GM19351 (cell line): ENCODE measurements around the gene CCZ1B.
"Not testable (repeated sequence)": the region's sequence is repeated elsewhere in the genome, so short reads cannot be mapped to it uniquely, and the experiment has no call there.

ENCODE experiments used
- ATAC-seq: cut with Tn5 transposase; IDR thresholded peaks from one replicate; pipeline ENCODE4 v1.9.1; 2021; ENCODE audit warnings: mild to moderate bottlenecking, moderate library complexity; ENCODE audit not compliant: unreplicated experiment

The CCZ1B gene

DNA sequence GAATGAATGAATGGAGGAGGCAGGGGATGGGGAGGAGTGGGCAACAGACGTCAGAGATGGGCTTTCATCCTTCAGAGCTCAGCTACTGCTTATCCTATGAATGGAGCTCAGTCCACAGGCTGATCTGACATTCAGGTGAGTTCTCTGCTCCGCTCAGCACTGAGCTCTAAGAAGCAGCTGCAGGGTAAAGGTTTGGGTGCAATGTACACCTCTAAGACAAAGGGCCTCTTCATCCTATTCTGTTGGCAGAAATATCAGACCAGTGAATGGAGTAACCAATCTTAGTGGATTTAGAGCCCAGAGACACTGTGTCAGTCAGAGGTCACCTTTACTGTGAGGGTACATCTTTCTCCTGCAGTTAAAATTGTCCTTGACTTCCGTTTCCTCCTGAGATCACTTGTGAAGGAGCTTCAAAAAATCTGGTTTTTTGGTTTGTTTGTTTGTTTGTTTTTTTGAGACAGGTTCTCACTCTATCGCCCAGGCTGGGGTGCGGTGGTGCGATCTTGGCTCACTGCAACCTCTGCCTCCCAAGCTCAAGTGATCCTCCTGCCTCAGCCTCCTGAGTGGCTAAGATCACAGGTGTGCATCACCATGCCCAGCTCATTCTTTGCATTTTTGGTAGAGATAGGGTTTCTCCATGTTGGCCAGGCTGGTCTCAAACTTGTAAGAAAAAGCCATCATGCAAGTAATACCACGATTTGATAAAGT, 5.1 kb upstream of the CCZ1B start:
- no peak for ATAC-seq

DNA sequence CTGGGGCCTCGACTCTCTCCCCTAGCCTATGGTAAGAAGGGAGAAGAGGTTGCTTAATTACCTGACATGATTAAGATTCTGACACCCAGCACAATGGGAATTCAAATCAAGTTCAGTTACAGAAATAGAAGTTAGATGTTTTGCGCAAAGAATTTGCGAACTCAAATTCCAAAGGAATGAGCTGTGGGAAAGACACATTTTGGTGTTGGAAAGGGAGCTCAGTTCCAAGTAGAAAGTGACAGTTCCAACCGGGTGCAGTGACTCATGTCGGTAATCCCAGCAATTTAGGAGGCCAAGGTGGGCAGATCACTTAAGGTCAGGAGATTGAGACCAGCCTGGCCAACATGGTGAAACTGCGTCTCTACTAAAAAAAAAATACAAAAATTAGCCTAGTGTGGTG, 4.0 kb upstream of the CCZ1B start:
- not testable (repeated sequence) for ATAC-seq

DNA sequence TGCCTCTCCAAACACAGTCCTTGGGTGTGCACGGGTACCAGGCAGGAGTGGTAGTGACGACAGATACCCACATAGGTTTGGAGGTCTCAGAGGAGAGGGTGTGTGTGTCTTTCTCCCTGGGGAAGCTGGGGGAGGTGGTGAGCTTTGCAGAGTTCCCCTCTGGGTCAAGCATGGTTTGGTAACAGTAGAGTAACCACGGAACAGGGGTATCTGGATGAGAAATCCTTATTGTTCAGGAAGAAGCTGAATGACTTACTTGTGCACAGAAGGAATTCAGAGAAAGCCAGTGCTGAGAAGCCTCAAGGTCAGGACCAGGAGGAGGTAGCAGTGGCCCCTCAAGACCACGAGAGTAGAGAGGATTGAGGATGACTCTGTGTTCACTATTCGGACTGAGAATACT, 3.5 kb upstream of the CCZ1B start:
- not testable (repeated sequence) for ATAC-seq

DNA sequence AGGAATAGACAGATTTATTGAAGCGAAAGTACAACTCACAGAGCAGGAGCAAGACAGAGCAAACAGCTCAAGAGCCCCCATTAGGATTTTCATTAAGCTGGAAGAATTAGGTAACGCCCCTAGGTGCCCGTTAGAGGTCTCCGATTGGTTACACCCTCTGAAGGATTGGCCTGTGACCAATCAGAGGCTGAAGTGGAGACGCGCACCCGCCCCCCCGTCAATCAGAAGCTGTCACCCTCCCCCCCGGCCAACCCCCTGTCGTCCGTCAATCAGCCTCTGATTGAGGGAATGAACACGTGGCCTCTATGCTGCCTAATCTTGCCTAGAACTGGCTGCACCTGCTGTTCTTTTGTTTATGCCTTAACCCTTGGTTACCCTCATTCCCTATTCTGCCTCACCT, 1.1 kb upstream of the CCZ1B start:
- not testable (repeated sequence) for ATAC-seq

DNA sequence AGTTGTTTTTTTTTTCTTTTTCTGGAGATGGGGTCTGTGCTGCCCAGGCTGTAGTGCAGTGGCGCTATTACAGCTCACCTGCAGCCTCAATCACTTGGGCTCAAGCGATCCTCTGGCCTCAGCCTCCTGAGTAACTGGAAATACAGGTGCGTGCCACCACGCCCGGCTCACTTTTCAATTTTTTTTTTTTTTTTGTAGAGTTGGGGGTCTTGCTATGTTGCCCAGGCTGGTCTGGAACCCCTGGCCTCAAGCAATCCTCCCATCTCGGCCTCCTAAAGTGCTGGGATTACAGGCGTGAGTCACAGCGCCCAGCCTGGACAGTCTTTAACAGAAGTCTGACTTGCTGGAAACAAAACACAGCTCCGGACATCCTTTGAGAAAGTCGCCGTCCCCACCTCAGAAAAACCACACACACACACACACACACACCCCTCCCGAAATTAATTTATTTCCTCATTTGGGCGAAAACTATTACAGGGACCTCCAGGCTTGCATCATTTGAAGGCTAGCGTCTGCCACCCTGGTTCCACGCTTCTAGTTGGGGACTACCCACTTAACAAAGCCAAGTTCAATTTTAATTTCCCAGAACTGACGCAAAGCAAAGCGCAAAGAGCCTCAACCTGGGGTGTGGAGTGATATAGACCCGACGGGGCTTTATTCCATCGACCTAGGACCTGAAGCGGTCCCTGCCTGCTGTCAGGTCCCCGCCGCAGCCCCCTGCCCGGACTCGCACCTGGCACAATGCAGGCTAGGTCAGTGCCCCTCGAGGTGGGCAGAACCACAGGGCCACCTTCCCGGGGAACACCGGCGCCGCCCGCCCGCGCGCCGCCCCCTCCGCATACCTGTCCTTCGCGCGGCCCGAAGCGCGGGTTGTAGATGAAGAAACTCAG, 594 bp downstream of the CCZ1B start:
- peak; percentile 43 for ATAC-seq

DNA sequence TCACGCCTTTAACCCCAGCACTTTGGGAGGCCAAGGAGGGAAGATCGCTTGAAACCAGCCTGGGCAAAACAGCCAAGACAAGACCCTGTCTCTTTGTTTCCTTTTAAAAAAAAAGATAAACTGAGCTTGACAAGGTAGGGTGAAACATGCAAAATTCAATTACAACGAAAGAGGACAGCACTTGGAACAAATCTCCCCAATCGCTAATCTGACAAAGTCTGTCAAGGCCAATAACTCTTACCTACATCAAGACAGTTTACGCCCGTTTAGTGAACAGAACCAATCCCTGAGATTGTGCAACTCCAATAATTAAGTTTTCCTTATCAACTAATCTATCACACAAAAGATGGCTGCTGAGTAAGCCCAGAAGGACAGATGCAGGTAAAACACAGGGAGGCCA, 4.5 kb downstream of the CCZ1B start:
- not testable (repeated sequence) for ATAC-seq

DNA sequence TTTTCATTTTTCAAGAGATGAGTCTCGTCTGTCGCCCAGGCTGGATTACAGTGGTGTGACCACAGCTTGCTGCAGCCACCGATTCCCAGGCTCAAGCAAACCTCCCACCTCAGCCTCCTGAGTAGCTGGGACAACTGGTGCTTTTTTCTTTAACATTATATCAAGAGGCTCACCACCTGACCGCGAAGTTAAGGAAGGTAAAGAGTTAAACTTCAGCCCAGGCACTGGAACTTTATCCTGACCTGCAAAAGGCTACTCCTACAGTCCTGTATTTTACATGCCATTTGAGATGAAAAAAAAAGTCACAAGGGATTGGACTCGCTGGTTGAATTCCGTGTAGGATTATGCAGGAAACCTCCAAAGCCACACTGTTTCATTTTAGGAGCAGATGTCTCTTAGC, 10.6 kb downstream of the CCZ1B start:
- ATAC-seq: not testable (repeated sequence)

DNA sequence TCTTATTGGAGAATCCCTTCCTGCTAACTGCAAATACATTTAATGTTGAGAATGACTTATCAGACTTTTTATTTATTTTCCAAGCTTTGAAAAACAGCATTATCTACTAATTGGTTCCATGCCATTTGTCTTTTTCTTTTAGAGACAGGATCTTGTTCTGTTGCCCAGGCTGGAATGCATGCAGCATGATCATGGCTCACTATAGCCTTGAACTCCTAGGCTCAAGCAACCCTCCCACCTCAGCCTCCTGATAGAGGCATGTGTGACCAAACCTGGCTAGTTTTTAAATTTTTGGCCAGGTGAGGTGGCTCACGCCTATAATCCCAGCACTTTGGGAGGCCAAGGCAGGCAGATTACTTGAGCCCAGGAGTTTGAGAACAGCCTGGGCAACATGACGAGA, 13.1 kb downstream of the CCZ1B start:
- not testable (repeated sequence) for ATAC-seq

DNA sequence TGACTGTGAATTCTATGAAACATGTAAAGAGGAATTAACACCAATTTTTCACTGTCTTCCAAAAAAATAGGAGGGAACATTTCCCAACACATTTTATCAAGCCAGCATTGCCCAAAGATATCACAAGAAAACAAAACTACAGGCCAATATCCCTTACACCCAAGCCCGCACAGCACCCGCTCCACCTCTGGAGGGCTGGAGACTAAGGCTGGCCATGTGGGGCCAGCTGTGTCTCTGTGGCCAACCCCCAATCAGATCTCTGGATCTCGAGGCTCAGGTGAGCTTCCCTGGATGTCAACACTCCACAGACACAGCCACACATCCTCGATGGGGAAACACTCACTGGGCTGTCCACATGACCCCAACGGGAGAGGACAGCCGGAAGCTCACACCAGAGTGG, 18.1 kb downstream of the CCZ1B start:
- ATAC-seq: not testable (repeated sequence)

DNA sequence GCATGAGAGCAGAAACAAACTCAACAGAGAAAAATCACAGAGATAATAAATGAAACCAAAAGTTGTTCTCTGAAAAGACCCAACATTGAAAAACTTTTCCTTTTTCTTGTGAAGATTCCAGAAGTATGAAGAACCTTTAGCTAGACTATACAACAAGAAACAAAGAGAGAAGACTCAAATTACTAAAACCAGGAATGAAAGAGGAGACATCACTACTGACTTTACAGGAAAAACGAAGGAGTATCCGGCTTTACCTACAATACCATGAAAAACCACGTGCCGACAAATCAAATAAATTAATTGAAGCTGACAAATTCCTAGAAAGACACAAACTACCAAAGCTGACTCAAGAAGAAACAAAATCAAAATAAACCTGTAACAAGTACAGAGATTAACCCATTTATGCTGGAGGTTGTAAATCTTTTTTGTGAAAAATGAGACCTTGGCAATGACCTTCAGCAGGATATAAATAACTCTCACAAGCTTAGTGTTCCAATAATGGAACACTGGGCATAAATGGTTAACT, 18.6 kb downstream of the CCZ1B start:
- ATAC-seq: not testable (repeated sequence)

DNA sequence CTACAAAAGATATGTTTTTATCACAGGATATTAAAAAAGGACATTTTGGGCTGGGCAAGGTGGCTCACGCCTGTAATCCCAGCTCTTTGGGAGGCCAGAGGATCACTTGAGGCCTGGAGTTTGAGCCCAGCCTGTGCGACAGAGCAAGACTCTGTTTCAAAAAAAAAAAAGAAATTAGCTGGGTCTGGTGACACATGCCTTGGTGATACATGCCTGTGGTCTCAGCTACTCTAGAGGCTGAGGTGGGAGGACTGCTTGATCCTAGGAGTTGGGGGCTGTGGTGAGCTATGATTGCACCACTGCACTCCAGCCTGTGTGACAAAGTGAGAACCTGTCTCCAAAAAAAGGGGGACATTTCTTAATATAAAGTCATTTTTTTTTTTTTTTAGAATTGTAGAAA, 25.7 kb downstream of the CCZ1B start:
- not testable (repeated sequence) for ATAC-seq

DNA sequence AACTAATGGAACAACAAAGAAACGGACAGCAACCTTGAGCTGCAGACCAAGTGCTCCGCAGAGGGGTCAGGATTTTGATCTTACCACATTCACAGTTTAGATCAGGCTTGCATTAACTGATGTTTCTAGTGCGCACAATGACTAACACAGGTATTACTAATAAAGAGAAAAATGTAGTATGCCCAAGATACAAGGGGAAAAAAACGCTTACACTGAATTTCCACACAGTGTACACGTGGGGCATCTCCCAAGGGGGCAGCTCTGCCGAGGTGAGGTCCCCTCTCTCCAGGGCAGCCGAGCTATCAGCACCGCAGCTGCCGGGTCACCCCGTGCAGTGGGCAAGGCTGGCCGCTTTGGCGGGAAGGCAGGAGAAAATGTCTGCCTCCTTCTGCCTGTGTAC, 26.2 kb downstream of the CCZ1B start:
- ATAC-seq: not testable (repeated sequence)

DNA sequence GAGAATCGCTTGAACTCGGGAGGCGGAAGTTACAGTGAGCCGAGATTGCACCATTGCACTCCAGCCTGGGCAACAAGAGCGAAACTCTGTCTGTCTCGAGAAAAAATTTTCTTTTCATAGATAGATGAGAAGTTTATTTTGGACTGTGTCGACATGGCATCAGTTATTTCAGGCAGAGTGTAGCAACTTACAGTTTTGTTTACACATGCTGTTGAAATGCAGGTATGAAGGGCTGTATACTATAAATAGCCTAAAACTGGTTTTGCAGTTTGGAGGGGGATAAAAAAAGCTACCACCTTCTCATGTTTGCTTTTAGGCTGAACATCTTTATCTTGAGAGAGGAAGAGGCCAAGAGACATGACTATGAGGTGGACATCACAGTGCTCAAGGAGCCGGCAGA, 28.0 kb downstream of the CCZ1B start:
- not testable (repeated sequence) for ATAC-seq

DNA sequence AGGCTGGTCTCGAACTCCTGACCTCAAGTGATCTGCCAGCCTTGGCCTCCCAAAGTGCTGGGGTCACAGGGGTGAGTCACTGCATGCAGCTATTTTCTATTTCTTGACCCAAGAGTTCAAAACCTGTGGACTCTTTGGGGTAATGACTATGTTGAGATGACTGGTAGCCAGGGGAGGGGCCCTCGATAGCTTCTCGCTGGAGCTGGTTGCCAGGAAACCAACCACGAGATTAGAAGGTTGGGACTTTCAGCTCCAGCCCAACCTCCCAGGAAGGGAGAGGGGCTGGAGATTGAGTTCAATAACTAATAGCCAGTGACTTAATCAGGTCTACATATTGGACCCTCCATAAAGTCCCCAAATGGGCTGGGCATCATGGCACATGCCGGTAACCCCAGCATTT, 28.9 kb downstream of the CCZ1B start:
- ATAC-seq: not testable (repeated sequence)

DNA sequence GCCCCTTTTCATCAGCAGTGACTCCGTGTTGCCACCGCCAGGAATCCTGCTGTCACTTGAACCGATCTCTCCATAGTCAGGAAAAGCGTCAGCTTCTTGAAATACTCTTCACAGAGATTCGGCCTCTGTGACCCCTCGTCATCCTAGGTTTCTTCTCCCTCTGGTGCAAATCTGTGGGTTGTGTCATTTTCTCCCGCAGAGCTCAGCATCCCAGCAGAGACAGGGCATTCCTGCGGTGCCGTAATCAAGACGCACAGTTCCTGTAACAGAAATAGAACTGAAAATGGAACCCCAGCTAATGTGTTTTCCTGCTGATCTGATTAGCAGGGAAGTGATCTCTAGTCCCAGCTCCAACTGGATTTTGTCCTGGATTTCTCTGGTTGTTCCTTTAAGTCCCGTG, 31.8 kb downstream of the CCZ1B start:
- not testable (repeated sequence) for ATAC-seq

DNA sequence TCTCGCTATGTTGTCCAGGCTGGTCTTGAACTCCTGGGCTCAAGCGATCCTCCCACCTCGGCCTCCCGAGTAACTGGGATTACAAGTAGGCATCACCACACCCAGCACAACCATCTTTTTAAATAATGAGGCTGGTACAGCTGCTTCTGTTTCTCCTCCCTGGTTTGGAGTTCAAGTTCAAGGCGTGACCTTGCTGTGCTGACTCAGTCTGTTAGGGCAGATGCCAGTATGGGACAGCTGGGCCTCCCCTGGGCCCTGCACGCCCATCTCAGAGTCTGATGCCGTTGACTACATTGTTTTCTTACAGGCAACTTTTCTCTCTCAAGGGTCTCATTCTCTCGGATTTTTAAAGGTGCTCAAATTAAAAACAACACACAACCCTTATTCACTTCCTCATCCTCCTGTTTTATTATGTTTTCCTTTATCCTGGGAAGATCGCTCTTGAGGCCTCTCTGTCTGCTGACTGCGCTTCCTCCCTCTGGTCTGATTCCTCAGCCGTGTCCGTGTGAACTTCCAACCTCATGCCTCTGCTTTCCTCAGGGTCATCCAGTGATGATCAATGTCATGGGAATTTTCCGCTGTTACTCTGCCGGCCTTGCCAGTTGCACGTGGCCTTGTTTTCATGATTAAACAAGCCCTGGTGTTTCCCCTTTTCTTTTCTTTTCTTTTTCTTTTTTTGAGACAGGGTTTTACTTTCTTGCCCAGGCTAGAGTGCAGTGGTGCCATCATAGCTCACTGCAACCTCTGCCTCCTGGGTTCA, 33.8 kb downstream of the CCZ1B start:
- not testable (repeated sequence) for ATAC-seq

DNA sequence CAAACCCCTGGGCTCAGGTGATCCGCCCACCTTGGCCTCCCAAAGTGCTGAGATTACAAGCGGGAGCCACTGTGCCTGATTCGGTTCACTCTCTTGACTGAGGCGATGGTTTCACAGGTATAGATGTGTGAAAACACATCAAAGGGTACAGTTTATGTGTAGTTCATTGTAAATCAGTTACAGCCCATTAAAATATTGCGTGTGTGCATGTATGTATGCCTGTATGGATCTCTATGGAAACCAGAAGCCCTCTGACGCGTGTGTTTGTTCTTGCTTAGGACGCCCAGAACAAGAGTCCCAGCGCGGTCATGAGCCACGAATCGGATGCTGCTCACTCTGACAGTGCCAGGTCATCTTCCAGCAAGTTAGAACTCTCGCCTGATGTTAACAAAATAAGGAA, 36.7 kb downstream of the CCZ1B start:
- not testable (repeated sequence) for ATAC-seq

DNA sequence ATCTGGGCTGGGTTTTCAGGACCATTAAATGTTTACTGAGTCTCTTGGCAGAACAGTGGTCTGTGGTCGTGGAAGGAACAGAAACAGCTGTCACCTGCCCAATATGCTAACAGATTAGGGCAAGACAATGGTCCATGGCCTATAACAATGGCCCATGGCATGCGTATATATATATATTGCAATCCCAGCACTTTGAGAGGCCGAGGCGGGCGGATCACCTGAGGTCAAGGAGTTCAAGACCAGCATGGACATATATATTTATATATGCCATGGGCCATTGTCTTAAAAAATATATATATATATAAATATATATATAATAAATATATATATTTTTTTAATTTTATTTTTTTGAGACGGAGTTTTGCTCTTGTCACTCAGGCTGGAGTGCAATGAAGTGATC, 44.5 kb downstream of the CCZ1B start:
- ATAC-seq: not testable (repeated sequence)

DNA sequence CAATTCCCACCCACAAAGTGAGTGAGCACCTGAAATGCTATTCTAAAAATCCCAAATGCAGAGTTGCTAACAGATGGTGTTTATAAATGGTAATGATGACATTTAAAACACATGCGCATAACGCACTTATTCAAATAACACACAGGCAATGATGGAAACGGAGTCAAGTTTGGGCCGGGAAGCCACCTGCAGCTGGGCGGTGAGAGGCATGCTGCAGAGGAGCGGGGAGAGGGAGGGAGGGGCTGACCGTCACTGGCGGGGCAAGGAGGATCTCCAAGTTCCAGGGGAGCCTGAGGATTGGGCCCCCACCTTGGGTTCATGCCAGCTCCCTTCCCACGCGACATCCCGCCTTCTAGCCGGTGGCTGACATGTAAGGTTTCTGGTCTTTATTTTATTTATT, 64.9 kb downstream of the CCZ1B start:
- ATAC-seq: not testable (repeated sequence)

DNA sequence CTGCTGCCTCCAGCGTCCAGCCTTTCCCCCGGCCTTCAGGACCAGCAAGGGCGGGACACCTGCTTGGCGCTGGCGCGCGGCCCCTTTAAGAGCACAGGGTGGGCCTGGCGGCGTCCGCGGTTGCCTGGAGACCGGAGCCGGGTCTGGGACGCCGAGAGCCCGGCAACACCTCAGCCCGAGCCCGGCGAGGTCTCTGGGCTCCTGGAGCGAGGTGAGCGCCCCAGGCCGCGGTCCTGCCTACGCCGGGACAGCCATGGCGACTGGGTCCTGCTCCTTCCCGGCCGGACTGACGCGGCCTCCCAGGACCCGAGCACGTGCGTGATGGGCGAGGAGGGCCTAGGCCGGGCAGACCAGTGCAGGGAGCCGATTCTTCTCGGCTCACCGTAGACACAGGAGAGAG, 72.1 kb downstream of the CCZ1B start, which contains the start of gene RSPH10B2:
TSS of gene RSPH10B2 (plus strand) at position 140 of the 400 bp plus-strand sequence. CDS start 3,575 bp downstream, outside the sequence.
- not testable (repeated sequence) for ATAC-seq

DNA sequence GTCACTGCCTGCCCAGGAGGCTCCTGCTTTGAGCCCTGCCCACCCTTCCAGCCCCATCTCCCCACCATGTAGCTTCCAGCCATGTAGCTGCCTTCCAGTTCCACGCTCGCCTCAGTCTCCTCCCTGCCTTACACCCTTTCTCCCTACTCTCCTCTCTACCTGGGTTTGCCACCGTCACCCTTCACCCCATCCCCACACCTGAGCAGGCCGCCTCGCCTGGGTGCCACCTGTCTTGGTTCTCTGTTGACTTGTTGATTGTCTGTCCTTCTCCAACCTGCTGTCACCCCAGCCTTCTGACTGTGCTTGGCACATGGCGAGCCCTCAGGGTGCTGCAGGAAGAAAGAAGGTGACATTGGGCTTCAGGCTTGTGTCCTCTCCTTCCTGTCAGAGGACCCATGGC, 75.9 kb downstream of the CCZ1B start:
- ATAC-seq: not testable (repeated sequence)
